Panc1 (cell line): Measurements from ENCODE around the gene HACD2.

Source experiments
- CTCF ChIP-seq: fragments of 450-650 bp; IDR thresholded peaks from 2 replicates; pipeline ENCODE4 v1.5.1; 2017; ENCODE audit warnings: mild to moderate bottlenecking
- REST ChIP-seq, 2 experiments: IDR thresholded peaks; 2 replicates each; pipeline ENCODE4 v1.6.1; 2011 to 2012; ENCODE audit warnings: low read depth in 2 of 2, control low read depth in 1 of 2, low read length in 1 of 2, mild to moderate bottlenecking in 1 of 2, moderate library complexity in 1 of 2; ENCODE audit not compliant: insufficient read depth in 1 of 2

- TF ChIP-seq CTCF (no peak), REST (IDR thresholded peaks at IDR 0.05; ENCODE audit: insufficient read depth in 1 of 2, low read depth in 2 of 2, low read length in 1 of 2) (no peak)
Measured at GRCh38 chr3:123521179-123521969, 63.5 kb downstream of the HACD2 start.
